H9 (cell line): Measurements from ENCODE around the gene GPR89B. TPM values are rescaled to one million over a fixed set of nuclear protein-coding genes. Genes with fewer than 3 reads are reported as not detected.

ENCODE experiments used
- DNase-seq: peaks from one replicate; pipeline ENCODE4 v3.0.0-alpha.2; 2017
- H2AFZ ChIP-seq: one replicate; pipeline ENCODE4 v1.6.1; 2013; ENCODE audit warnings: mild to moderate bottlenecking, low read length, control low read depth, moderate library complexity
- H2AK5ac ChIP-seq: 2 replicates; pipeline ENCODE4 v1.6.1; 2013; ENCODE audit warnings: low read length, control low read depth, mixed read lengths; ENCODE audit not compliant: insufficient read length
- H2BK120ac ChIP-seq: one replicate; pipeline ENCODE4 v1.6.1; 2013; ENCODE audit warnings: low read depth, mild to moderate bottlenecking, low read length, control low read depth, inconsistent platforms; ENCODE audit not compliant: poor library complexity, severe bottlenecking
- H2BK12ac ChIP-seq: 2 replicates; pipeline ENCODE4 v1.6.1; 2013; ENCODE audit warnings: low read length, control low read depth, mixed read lengths, low read depth; ENCODE audit not compliant: insufficient read length
- H2BK15ac ChIP-seq: 2 replicates; pipeline ENCODE4 v1.6.1; 2013; ENCODE audit warnings: low read depth, low read length, control low read depth
- H2BK20ac ChIP-seq: one replicate; pipeline ENCODE4 v1.6.1; 2013; ENCODE audit warnings: low read depth, mild to moderate bottlenecking, low read length, control low read depth, inconsistent platforms; ENCODE audit not compliant: poor library complexity, severe bottlenecking
- H2BK5ac ChIP-seq: 2 replicates; pipeline ENCODE4 v1.6.1; 2013; ENCODE audit warnings: low read length, control low read depth, mixed read lengths; ENCODE audit not compliant: insufficient read length
- H3K14ac ChIP-seq: 2 replicates; pipeline ENCODE4 v1.6.1; 2013; ENCODE audit warnings: low read length, control low read depth; ENCODE audit not compliant: insufficient read depth
- H3K18ac ChIP-seq: 2 replicates; pipeline ENCODE4 v1.6.1; 2013; ENCODE audit warnings: low read depth, mild to moderate bottlenecking, mixed read lengths, low read length, control low read depth; ENCODE audit not compliant: insufficient read length
- H3K23ac ChIP-seq: 2 replicates; pipeline ENCODE4 v1.6.1; 2013; ENCODE audit warnings: low read length, control low read depth, mixed read lengths, low read depth; ENCODE audit not compliant: insufficient read length
- H3K23me2 ChIP-seq: 2 replicates; pipeline ENCODE4 v1.6.1; 2013; ENCODE audit warnings: low read depth, mild to moderate bottlenecking, mixed read lengths, low read length, control low read depth; ENCODE audit not compliant: insufficient read length, poor library complexity, severe bottlenecking
- H3K27ac ChIP-seq: 2 replicates; pipeline ENCODE4 v1.5.1; 2013; ENCODE audit warnings: low read length, control low read depth, mixed read lengths, low read depth; ENCODE audit not compliant: insufficient read length
- H3K27me3 ChIP-seq: 2 replicates; pipeline ENCODE4 v1.6.1; 2013; ENCODE audit warnings: low read length, control low read depth, inconsistent platforms; ENCODE audit not compliant: insufficient read depth
- H3K4ac ChIP-seq: 2 replicates; pipeline ENCODE4 v1.6.1; 2013; ENCODE audit warnings: low read depth, mild to moderate bottlenecking, control low read depth, inconsistent platforms, low read length, moderate library complexity
- H3K4me1 ChIP-seq: 2 replicates; pipeline ENCODE4 v1.6.1; 2013; ENCODE audit warnings: low read length, control low read depth, inconsistent platforms; ENCODE audit not compliant: insufficient read depth
- H3K4me2 ChIP-seq: 2 replicates; pipeline ENCODE4 v1.6.1; 2013; ENCODE audit warnings: low read length, control low read depth, mixed read lengths; ENCODE audit not compliant: insufficient read length, insufficient read depth
- H3K56ac ChIP-seq: 2 replicates; pipeline ENCODE4 v1.6.1; 2013; ENCODE audit warnings: low read depth, mild to moderate bottlenecking, mixed read lengths, low read length, control low read depth; ENCODE audit not compliant: insufficient read length
- H3K79me1 ChIP-seq: 2 replicates; pipeline ENCODE4 v1.6.1; 2013; ENCODE audit warnings: low read depth, mild to moderate bottlenecking, moderate library complexity, low read length, control low read depth, inconsistent platforms; ENCODE audit not compliant: insufficient read depth, poor library complexity, severe bottlenecking
- H3K79me2 ChIP-seq: 2 replicates; pipeline ENCODE4 v1.6.1; 2013; ENCODE audit warnings: low read length, control low read depth, inconsistent platforms; ENCODE audit not compliant: insufficient read depth
- H3K9ac ChIP-seq: 2 replicates; pipeline ENCODE4 v1.6.1; 2013; ENCODE audit warnings: low read length, control low read depth, mixed read lengths; ENCODE audit not compliant: insufficient read length; ENCODE audit errors: extremely low read depth
- H3K9me3 ChIP-seq: one replicate; pipeline ENCODE4 v1.6.1; 2013; ENCODE audit warnings: low read depth, low read length, inconsistent platforms; ENCODE audit not compliant: control insufficient read depth
- H3T11ph ChIP-seq: one replicate; pipeline ENCODE4 v1.6.1; 2013; ENCODE audit warnings: mild to moderate bottlenecking, low read length, control low read depth, inconsistent platforms
- H4K20me1 ChIP-seq: one replicate; pipeline ENCODE4 v1.6.1; 2013; ENCODE audit not compliant: control insufficient read depth, insufficient read length, insufficient read depth
- H4K5ac ChIP-seq: 2 replicates; pipeline ENCODE4 v1.6.1; 2013; ENCODE audit warnings: low read depth, mild to moderate bottlenecking, mixed read lengths, low read length, control low read depth; ENCODE audit not compliant: insufficient read length
- H4K8ac ChIP-seq: replicated peaks from 2 replicates; pipeline ENCODE4 v1.6.1; 2013; ENCODE audit warnings: low read length, control low read depth, mixed read lengths, low read depth; ENCODE audit not compliant: insufficient read length
- H4K91ac ChIP-seq: 2 replicates; pipeline ENCODE4 v1.6.1; 2013; ENCODE audit warnings: low read depth, mild to moderate bottlenecking, moderate library complexity, mixed read lengths, low read length, control low read depth; ENCODE audit not compliant: insufficient read length
- H3K27ac Mint-ChIP-seq, 3 experiments: 2 replicates in 2 of 3; 3 replicates in 1 of 3; pipeline ENCODE4 v1.8.0; 2020 to 2021; ENCODE audit warnings: mixed read lengths in 3 of 3, mild to moderate bottlenecking in 1 of 3, moderate library complexity in 1 of 3
- H3K27me3 Mint-ChIP-seq: 2 replicates; pipeline ENCODE4 v1.8.0; 2021; ENCODE audit warnings: low read depth, mild to moderate bottlenecking, moderate library complexity, mixed read lengths
- H3K36me3 Mint-ChIP-seq, 3 experiments: 2 replicates in 2 of 3; 3 replicates in 1 of 3; pipeline ENCODE4 v1.8.0; 2020 to 2021; ENCODE audit warnings: low read depth in 3 of 3, mixed read lengths in 3 of 3; ENCODE audit not compliant: insufficient read depth in 1 of 3
- H3K4me1 Mint-ChIP-seq, 2 experiments: 2 replicates each; pipeline ENCODE4 v1.8.0; 2020; ENCODE audit warnings: mixed read lengths in 2 of 2
- H3K4me3 Mint-ChIP-seq, 2 experiments: 2 replicates in 1 of 2; 3 replicates in 1 of 2; pipeline ENCODE4 v1.8.0; 2020 to 2021; ENCODE audit warnings: mild to moderate bottlenecking in 2 of 2, mixed read lengths in 2 of 2, moderate library complexity in 1 of 2
- H3K9me3 Mint-ChIP-seq, 2 experiments: 2 replicates in 1 of 2; 3 replicates in 1 of 2; pipeline ENCODE4 v1.8.0; 2020; ENCODE audit warnings: mild to moderate bottlenecking in 2 of 2, mixed read lengths in 2 of 2, moderate library complexity in 1 of 2
- CTCF ChIP-seq: fragments of 200-600 bp; sonication (generic); conservative IDR thresholded peaks from 3 replicates; pipeline ENCODE4 v1.8.0; 2021; ENCODE audit warnings: antibody characterized with exemption, mild to moderate bottlenecking
- WGBS: extraction: QIAGEN DNeasy Blood & Tissue Kit; methylation state at CpG from one replicate; pipeline ENCODE4 v1.1.7; 2013; ENCODE audit warnings: missing lambda C conversion rate, low lambda C conversion rate, mixed read lengths; ENCODE audit not compliant: insufficient read length; ENCODE audit errors: extremely low coverage; 5-methylcytosine and 5-hydroxymethylcytosine counted together
- total RNA-seq: library from RNA; stranded (reverse); gene quantifications from 2 replicates; pipeline ENCODE4 v1.2.1, GENCODE V29; 2021

GPR89B gene
- total RNA-seq, 1 experiment from 2014 or later: 15.1 TPM

- Histone ChIP-seq H2BK12ac (no peak overlapping the region), H4K20me1 (no peaks in the 10 kb centered on the region), H3T11ph (no peak overlapping the region), H3K9ac (no peak overlapping the region), H4K5ac (no peak overlapping the region), H3K14ac (no peak overlapping the region), H3K4me2 (no peak overlapping the region), H2BK5ac (no peak overlapping the region), H2BK15ac (no peak overlapping the region), H3K56ac (no peak overlapping the region), H3K23me2 (no peaks in the 10 kb centered on the region), H3K27me3 (no peaks in the 10 kb centered on the region), H2BK120ac (no peak overlapping the region), H3K9me3 (no peaks in the 10 kb centered on the region), H3K79me2 (no peaks in the 10 kb centered on the region), H3K23ac (no peak overlapping the region), H4K8ac (no peak overlapping the region), H4K91ac (no peak overlapping the region), H3K4ac (no peak overlapping the region), H2AFZ (no peak overlapping the region), H2AK5ac (no peak overlapping the region), H3K18ac (no peak overlapping the region), H3K79me1 (no peaks in the 10 kb centered on the region), H2BK20ac (no peak overlapping the region), H3K27ac (no peak overlapping the region), H3K4me1 (no peaks in the 10 kb centered on the region)
- Mint-ChIP-seq H3K27me3 (peaks cover 5% of the 10 kb centered on the region; the same call in 1 of the 2 replicates), H3K4me3 (no peak overlapping the region), H3K27ac (no peak overlapping the region), H3K4me1 (no peaks in the 10 kb centered on the region), H3K9me3 (no peaks in the 10 kb centered on the region; a peak in 2 of 5 replicates), H3K36me3 (no peaks in the 10 kb centered on the region)
- DNase-seq: no peak
- WGBS: no CpG with 5 or more reads among the region's 2 CpGs
- no peak for TF ChIP-seq CTCF
These were observed 15.7 kb upstream of the GPR89B start for GRCh38 chr1:147912553-147912952.
